Neural crest cell (in vitro differentiated cells): ENCODE measurements around the gene SFMBT1. TPM values are rescaled to one million over a fixed set of nuclear protein-coding genes. Genes with fewer than 3 reads are reported as not detected.
A peak's percentile ranks its signal among the peaks of the same experiment; 100 is the strongest.

Experiments used
- DNase-seq: peaks from one replicate; pipeline ENCODE4 v3.0.0; 2021; ENCODE audit warnings: low read depth, mixed read lengths, low spot score
- H3K27ac Mint-ChIP-seq: one replicate; pipeline ENCODE4 v1.8.0; 2021; ENCODE audit warnings: mild to moderate bottlenecking, mixed read lengths; ENCODE audit not compliant: unreplicated experiment
- H3K27me3 Mint-ChIP-seq: 2 replicates; pipeline ENCODE4 v1.8.0; 2021; ENCODE audit warnings: low read depth, mild to moderate bottlenecking, mixed read lengths
- H3K36me3 Mint-ChIP-seq: 2 replicates; pipeline ENCODE4 v1.8.0; 2021; ENCODE audit warnings: low read depth, mild to moderate bottlenecking, mixed read lengths
- H3K4me1 Mint-ChIP-seq: 2 replicates; pipeline ENCODE4 v1.8.0; 2021; ENCODE audit warnings: mixed read lengths
- H3K4me3 Mint-ChIP-seq: one replicate; pipeline ENCODE4 v1.8.0; 2021; ENCODE audit warnings: mild to moderate bottlenecking, mixed read lengths
- H3K9me3 Mint-ChIP-seq: 2 replicates; pipeline ENCODE4 v1.8.0; 2021; ENCODE audit warnings: mixed read lengths
- CTCF ChIP-seq: fragments of 200-600 bp; sonication (generic); conservative IDR thresholded peaks from 2 replicates; pipeline ENCODE4 v1.5.0; 2021; ENCODE audit warnings: antibody characterized with exemption, mild to moderate bottlenecking
- total RNA-seq: library from RNA; stranded (reverse); gene quantifications from 2 replicates; pipeline ENCODE4 v1.2.1, GENCODE V29; 2021

The SFMBT1 gene
- total RNA-seq, 1 donor from 2014 or later, result 19.8 TPM

GRCh38 chr3:53081318-53081717 lies 35.4 kb upstream of the SFMBT1 start:
- Mint-ChIP-seq H3K27ac (no peak overlapping the region), H3K27me3 (no peaks in the 10 kb centered on the region), H3K4me3 (no peak overlapping the region), H3K36me3 (no peaks in the 10 kb centered on the region), H3K4me1 (no peaks in the 10 kb centered on the region), H3K9me3 (no peaks in the 10 kb centered on the region)
- no peak for DNase-seq
- no peak for TF ChIP-seq CTCF

- TF ChIP-seq CTCF, result no peak
- DNase-seq, result no peak
- H3K27ac Mint-ChIP-seq, result peak overlapping the region; percentile 62
- H3K9me3 Mint-ChIP-seq, result no peaks in the 10 kb centered on the region
- no peaks in the 10 kb centered on the region for H3K36me3 Mint-ChIP-seq
- H3K4me1 Mint-ChIP-seq, result no peaks in the 10 kb centered on the region
- H3K27me3 Mint-ChIP-seq, result no peaks in the 10 kb centered on the region
- no peak overlapping the region for H3K4me3 Mint-ChIP-seq
Measured at GRCh38 chr3:53080612-53081205, 34.8 kb upstream of the SFMBT1 start.

GRCh38 chr3:53079791-53080555 lies 34.1 kb upstream of the SFMBT1 start:
- DNase-seq, result no peak
- no peaks in the 10 kb centered on the region for H3K4me1 Mint-ChIP-seq
- no peak for TF ChIP-seq CTCF

GRCh38 chr3:53079147-53079546 lies 33.3 kb upstream of the SFMBT1 start:
- H3K9me3 Mint-ChIP-seq, result no peaks in the 10 kb centered on the region
- no peak for DNase-seq
- H3K4me1 Mint-ChIP-seq, result no peaks in the 10 kb centered on the region
- H3K36me3 Mint-ChIP-seq, result no peaks in the 10 kb centered on the region
- no peak overlapping the region for H3K27ac Mint-ChIP-seq
- no peak for TF ChIP-seq CTCF
- H3K4me3 Mint-ChIP-seq, result no peak overlapping the region
- H3K27me3 Mint-ChIP-seq, result no peaks in the 10 kb centered on the region

More at GRCh38 chr3:53079791-53080555, 34.1 kb upstream of the SFMBT1 start:
- Mint-ChIP-seq H3K27me3 (no peaks in the 10 kb centered on the region), H3K9me3 (no peaks in the 10 kb centered on the region), H3K36me3 (no peaks in the 10 kb centered on the region), H3K4me3 (no peak overlapping the region), H3K27ac (no peak overlapping the region)

- H3K9me3 Mint-ChIP-seq, result no peaks in the 10 kb centered on the region
- no peak for TF ChIP-seq CTCF
- no peaks in the 10 kb centered on the region for H3K4me1 Mint-ChIP-seq
- no peaks in the 10 kb centered on the region for H3K27me3 Mint-ChIP-seq
- no peak for DNase-seq
- H3K27ac Mint-ChIP-seq, result no peak overlapping the region
- H3K36me3 Mint-ChIP-seq, result no peaks in the 10 kb centered on the region
- H3K4me3 Mint-ChIP-seq, result no peak overlapping the region
Measured at GRCh38 chr3:53078656-53079055, 32.8 kb upstream of the SFMBT1 start.
